Activated effector memory CD4-positive, alpha-beta T cell treated with Interleukin-2 at 50 U/mL for 16 hours (primary cell): ENCODE results near the gene PAPPA.

Source experiments
- DNase-seq: peaks from one replicate; pipeline ENCODE4 v3.0.0-alpha.2; 2020

The PAPPA gene

DNA sequence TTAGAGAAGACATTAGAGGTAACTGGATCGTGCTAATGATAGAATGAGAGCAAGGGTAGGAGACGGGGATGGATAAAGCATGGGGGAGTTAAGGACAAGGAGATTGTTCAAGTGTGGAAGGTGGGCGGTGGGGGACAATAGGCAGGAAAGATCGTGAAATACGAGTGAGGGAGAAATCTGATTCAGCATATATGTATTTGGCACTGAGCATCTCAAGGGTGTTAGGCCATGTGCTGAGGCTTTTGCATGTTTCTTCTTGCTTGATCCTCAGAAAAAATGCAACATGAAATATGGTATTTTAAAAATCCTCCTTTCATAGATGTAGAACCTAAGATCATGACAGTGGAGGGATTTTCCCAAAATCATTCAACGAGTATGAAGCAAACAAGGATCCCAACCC, 240.5 kb downstream of the PAPPA start:
- DNase-seq: no peak

- DNase-seq: no peak
Measured at GRCh38 chr9:116394894-116395698, 241.5 kb downstream of the PAPPA start.

GRCh38 chr9:116395699-116396037, 242.1 kb downstream of the PAPPA start:
- DNase-seq: no peak

DNA sequence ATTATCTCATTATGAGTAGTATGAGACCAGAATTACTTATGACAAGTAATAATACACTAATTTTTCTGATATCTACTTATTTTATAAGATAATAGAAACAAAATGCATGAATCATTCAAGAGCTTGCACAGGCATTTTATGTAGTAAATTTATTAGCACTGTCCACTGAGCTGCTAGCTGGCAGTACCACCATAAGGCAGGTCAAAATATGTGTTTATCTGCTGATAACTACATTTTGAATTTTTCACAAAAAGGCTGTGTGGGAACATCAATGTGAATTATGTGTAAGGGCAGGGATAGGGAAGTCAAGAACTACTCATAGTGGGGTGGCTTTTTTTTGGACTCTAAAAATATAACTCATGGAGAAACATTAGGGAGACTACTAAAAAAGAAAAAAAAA, 249.6 kb downstream of the PAPPA start:
- DNase-seq: no peak

GRCh38 chr9:116404228-116404627, 250.6 kb downstream of the PAPPA start:
- no peak for DNase-seq

- no peak for DNase-seq
Measured at GRCh38 chr9:116405321-116405720, 251.7 kb downstream of the PAPPA start.

DNA sequence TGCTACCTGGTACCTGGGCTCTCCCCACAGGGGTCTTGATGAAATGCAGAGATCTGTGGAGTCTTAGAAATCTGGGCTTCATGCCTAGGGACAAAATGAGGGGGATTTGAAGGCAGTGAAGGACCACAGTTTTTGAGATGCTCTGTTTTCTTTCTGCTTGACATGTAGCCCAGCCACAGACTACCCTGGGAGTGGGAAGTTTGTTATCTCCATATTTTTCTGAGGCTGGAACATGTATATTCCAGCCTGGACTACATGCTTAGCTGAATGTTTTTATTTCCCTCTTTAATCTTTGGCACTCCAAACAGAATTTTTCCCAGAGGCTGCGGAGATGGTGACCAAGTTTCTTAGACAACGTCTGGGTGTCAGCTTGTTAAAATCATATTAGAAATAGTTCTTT, 252.9 kb downstream of the PAPPA start:
- DNase-seq: no peak

DNA sequence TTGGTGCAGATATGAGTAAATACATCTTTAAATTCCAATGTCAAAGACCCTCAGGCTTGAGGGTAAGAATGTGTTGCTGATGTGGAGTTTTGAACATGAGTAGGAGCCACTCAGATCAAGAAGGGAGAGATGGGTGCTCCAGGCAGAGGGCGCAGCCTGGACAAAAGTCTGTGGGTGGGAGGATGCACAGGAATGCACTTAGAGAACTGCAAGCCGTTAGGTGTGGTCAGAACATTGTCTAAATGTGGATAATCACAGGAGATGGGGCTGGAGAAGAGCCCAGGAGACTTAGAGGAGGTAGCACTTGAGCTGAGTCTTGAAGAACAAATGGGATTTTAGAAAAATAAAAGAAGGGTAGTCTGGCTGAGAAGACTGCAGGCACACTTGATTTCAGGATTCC, 255.5 kb downstream of the PAPPA start:
- DNase-seq: no peak

GRCh38 chr9:116409638-116410037, 256.0 kb downstream of the PAPPA start:
- DNase-seq: no peak

- DNase-seq: no peak
Measured at GRCh38 chr9:116411506-116411905, 257.9 kb downstream of the PAPPA start.

- no peak for DNase-seq
Measured at GRCh38 chr9:116414374-116414773, 260.8 kb downstream of the PAPPA start.

DNA sequence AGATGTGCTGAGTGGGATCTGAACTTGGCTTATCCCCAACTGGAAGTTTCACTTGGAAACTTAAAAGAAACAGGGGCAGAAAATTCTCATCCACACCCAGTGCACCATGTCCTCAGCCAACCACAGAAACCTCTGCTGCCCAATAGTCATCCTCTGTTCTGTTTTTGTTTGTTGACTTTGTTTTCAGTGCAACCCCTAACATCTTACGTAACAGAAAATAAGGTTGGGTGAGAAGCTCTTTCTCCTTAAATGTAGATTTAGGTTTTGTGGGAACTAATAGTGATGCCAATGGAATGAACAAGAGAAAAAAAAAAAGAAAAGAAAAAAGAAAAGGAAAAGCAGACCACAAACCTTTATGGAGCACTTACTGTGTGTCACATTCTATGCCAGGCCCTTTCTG, 262.8 kb downstream of the PAPPA start:
- no peak for DNase-seq

DNA sequence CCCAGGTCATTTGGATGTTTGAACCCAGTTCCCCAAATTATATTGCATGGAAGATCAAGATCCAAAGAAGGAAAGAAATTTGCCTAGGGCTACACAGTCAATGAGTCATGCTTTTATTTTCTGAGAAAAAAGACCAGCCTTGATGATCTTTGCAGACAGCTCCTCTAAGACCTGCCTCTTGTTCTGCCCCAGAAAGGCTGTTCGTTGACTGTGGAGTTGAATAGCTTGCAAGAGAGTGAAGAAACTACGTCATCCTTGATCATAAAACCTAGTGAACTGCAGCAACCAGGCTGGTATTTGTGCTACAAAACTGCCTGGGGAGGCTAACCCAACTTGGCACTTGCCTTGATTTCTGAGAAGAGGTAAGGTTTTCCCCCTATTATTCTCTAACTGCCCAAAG, 263.9 kb downstream of the PAPPA start:
- DNase-seq: no peak

DNA sequence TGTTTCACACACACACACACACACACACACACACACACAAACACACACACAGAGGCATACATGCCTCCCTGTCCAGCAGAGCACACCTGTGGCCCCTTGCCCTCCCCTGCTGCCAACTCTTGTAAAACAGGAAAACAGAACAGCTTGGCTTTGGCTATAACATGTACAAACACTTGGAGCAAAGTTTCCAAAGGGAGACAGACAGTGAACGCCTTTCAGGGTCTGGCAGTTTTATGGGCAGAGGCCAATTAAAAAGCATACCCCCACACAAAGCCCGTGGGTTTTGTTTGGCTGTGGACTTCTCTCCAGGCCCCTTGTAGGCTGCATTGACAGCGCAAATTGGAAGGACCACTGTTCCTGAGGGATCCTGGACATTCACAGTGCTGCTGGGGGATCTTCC, 265.6 kb downstream of the PAPPA start:
- DNase-seq: no peak

GRCh38 chr9:116420993-116421538, 267.5 kb downstream of the PAPPA start:
- no peak for DNase-seq

DNA sequence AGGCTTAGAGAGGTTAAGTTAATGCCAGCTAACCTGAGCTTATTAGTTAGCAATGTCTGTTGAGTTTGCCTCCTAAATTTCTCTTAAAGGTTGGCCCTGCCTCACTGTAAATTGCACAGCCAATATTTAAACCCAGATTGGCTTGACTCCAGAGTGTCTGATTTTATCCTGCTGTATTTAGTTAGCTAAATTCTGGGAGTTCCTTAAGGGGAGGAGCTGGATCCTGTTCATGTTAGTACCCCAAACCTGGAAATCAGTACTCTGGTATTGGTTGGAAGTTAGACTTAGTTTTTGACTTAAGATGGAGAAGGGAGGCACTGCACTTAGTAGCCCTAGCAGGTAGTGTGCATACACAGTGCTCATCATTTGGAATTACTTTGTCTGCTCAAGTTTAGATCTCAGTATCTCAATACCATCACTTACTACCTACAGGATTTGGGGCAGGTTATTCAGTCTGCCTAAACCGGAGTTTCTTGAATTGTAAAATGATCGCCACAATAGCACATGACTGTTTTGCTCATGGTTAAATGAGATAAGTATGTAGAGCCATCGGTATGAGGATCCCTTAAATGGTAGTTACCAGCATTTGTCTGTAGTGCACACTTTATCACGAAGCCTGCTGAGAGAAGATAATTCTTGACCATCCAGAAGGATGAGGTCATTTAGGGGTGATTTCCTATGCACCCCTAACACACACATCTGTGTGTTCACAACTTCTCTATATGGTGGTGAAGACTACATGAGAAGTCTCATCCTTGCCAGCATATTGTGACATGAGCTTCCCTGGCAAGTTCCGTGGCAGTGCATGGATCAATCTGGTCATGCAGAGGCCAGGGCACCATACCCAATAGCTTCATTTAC, 268.8 kb downstream of the PAPPA start:
- DNase-seq: no peak

- DNase-seq: no peak
Measured at GRCh38 chr9:116423149-116423548, 269.6 kb downstream of the PAPPA start.

GRCh38 chr9:116425244-116425643, 271.7 kb downstream of the PAPPA start:
- DNase-seq: no peak

DNA sequence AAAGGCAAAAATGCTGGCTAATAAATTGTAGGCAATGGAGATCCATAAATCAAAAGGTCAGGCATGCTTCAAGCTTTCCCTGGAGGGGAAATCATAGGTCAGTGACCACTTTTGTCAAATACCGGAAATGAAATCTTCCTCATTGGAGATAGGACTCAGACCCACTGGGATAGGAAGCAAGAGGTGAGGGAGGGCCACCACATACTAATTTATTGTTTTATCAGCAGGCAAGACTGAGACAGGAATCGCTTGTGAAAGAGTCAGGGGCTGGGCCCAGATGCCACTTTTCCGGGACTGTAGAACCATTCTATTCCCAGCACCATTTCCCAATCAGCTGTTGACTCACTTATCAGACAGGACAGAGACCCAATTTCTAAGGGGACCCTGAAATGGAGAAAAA, 277.3 kb downstream of the PAPPA start:
- no peak for DNase-seq

DNA sequence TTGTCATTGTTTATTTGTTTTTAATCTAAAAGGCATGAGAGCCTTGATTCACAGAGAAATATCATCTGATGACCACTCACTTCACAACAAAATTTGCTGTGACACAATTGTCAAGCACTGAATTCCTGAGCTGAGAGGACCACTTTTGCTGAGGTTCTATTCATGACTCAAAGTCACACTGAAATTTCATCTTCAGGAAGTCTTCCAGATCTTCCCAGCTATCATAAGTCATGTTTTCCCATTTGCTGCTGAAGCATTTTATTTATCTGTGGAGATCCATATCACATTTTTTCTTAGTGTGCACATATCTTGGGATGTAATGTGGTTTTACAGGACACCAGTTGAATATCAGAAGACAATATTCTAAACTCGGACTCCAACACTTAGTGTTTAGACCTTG, 278.5 kb downstream of the PAPPA start:
- DNase-seq: no peak

- no peak for DNase-seq
Measured at GRCh38 chr9:116434314-116434713, 280.7 kb downstream of the PAPPA start.

- no peak for DNase-seq
Measured at GRCh38 chr9:116435706-116436105, 282.1 kb downstream of the PAPPA start.

- DNase-seq: no peak
Measured at GRCh38 chr9:116436121-116436520, 282.5 kb downstream of the PAPPA start.
